Measurements from ENCODE around the gene IMMP1L.
"Not testable (repeated sequence)": the region's sequence is repeated elsewhere in the genome, so short reads cannot be mapped to it uniquely, and the experiment has no call there.

The IMMP1L gene, protein sequence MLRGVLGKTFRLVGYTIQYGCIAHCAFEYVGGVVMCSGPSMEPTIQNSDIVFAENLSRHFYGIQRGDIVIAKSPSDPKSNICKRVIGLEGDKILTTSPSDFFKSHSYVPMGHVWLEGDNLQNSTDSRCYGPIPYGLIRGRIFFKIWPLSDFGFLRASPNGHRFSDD

DNA sequence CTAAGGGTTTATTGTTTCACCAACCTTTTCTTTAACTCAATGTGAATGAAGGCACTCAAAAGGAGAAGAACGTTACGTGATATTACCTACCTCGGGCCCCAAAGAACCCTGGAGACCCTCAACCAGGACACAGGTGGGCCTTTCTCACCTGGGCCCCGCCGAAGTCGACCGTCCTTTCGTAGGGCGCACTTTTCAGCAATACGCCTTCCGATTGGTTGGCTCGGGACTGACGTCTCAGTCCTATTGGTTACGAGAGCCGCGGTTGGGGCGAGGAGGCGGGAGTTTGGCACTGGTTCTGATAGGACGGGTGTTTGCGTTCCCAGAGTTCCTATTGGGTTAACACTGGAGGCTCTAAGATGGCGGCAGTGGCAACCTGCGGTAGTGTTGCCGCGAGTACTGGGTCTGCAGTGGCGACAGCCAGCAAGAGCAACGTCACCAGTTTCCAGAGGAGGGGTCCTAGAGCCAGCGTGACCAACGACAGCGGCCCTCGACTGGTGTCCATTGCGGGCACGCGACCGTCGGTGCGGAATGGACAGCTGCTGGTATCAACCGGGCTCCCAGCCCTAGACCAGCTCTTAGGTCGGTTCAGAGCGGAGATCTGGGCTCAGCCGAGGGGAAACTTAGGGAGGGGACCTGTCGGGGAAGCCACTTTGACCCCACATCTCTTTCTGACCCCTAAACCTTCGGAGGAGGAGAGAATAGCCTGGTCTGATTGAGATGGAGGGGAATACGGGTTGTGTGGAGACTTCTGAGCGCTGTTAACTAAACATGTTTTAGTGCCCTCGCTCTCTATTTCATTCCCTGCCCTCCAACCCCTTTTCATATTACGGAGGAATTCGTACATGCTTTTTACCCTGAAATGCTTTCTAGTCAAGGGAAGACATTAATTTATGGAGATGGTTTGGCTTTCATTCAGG is at the start of gene IMMP1L, which contains the start of gene ELP4:
Gene IMMP1L, minus strand, starts transcription at position 194 of the 917 bp plus-strand sequence. CDS start 46,346 bp downstream, outside the sequence.
Gene ELP4, plus strand, starts transcription at position 339 of the 917 bp plus-strand sequence. Its CDS starts 18 bp downstream, at position 357.
- peak; percentile 94 for DNase-seq

DNA sequence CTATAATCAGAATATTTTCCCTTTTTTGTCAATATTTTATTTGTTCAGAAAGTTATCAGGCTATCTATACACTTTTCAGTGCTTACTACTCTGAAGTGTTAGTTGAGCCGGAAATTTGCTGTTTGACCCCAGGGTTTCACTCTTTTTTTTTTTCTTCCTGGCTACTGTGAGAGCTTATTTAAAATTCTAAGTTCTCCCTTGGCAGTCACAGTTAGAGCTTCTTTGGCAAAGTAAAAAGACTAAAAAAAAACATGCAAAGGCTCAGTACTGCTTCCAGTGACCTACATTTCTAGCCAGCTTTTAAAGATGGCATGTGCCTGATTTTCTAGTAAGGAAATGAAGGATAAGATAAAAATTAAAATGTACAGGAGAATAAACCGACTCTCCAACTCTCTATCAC is 48.6 kb upstream of the IMMP1L start:
- no peak for DNase-seq

DNA sequence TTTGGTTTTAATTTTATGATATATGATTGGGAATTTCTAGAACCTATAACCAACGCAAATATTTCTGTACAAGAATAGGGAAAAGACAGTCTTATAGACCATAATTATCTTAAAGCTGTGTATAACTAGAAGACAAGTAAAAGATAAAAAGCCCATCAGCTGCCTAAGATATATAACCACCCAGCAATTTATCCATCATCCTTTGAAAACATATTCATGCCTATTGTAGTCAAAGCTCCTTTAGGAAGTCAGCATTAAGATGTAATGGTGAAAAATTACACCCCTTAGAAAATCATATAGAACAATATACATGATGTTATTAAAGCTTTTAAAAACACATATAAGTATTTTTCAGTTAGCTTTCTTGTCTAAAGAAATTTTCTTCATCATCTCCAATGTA is 46.5 kb upstream of the IMMP1L start:
- no peak for DNase-seq

DNA sequence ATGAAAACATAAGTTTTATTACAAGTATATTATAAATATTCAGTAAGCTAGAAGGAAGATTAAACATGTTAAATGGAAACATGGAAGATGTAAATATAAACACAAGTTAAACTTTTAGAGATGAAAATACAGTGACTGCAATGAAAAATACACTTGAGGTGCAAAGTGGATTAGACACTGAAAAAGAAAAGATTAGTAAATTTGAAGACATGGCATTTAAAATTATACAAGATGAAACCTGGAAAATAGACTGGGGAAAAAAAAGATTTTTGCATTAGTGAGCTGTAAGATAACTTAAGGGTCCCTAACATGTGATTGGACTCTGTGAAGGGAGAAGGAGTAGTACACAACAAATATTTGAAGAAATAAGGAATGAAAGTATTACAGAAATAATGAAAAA is 33.4 kb upstream of the IMMP1L start:
- no peak for DNase-seq

DNA sequence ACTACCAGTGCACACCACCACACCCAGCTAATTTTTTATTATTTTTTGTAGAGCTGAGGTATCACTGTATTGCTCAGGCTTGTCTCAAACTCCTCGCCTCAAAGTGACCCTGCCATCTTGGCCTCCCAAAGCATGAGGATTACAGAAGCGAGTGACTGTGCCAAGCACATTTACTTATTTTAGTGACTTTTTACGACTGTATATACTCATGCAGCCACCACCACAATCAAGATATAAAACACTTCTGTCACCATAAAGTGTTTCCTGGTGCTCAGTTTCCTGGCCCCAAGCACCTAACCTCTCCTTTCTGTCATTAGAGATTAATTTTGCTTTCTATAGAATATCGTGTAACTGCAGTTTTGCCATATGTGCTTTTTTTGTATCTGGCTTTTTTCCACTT is 26.1 kb upstream of the IMMP1L start:
- DNase-seq = no peak

DNA sequence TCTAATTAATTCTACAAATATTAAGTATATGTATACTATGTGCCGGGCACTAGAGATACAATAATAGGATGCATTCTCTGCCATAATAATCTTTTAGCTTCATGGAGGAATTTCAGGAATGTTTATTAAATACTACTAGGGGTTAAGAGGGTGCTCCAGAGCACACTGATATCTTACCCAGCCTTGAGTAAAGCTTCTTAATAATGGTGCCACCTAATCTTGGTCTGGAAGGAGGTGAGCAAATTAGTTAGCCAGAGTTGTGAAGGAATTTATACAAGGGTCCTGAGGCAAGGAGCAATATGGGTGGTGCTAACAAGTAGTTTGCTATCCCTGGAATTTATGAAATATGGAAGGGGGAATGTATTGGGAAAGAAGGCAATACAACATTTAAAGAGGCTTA is 21.9 kb upstream of the IMMP1L start:
- DNase-seq = no peak

DNA sequence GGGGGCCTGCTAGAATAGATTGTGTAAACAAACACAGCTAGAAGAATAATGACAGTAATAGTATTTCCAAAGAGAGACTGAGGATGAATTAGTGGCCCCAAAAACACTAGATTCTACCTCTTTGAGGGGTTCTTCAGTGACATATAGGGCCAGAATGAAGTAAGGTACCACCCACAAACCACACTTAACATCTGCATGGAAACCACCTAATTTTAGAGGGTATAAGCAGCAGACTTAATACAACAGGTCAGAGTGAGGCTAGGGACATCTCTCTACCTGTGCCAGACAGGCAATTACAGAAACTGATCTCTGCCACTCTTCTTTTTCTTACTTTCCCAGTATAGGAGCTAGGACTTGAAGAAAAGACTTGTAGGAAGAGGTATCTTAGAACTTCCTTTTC is 20.3 kb upstream of the IMMP1L start:
- DNase-seq = no peak

DNA sequence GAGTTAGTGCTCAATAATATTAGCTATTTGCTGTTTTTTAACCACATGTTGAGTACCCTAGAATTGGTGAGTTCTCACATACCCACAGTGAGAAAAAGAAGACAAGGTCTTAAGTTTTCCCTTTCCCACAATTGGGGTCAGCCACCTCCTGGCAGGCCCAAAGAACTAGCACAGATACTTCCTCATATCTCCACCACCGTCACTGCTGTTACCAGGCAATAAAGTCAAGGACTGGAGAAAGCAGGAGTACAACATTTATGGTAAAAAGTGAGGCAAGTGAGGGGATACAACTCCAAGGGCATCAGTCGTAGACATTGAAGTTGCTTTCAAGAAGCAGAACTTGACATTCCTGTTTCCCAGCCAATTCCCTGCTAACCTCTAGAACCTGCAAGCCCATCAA is 19.8 kb upstream of the IMMP1L start:
- no peak for DNase-seq

DNA sequence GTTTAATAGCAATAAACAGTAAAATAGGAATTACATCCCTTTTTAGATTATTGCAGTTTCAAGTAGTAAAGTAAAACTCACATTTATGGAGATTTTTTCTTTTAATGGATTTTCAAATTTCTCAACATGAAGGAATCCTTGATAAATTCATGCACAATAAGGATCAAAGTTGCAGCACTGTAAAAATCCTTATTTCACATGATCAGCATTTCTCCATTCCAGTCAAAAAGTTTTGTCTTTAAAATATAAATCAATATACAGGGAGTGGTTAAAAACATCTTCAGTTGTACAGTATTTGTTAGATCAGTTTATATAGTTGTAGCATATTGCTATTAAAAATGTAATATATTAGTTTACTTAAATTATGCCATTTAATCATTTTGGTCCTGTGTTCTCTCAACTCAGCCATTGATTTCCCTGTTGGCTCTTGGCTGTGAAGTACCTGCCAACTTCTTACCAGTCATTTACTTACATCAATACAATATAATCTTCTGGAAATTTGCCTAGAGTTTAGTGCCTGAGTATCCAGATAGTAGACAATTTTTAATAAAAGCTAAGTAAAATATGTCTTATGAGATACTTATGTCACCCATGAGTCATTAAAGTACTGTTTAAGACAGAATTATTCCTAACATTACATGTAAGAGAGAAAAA is 12.2 kb upstream of the IMMP1L start:
- DNase-seq = no peak

DNA sequence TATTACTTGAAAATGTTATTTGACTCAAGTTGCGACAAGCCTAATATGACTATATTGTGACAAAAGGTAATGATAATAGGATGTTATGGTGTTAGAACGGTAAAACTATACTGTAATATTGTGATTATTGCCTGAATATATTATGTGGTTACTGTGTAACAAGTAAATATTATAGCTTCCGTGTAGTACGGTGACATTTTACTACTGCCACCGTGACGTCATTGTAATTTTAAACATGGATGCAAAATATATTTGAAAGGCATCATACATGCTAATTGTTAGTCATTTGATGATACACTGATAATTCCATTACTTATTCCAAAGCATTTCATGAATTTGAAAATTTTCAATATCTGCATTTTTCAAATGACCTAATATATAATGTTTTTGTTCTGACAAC is 2.7 kb upstream of the IMMP1L start:
- no peak for DNase-seq

DNA sequence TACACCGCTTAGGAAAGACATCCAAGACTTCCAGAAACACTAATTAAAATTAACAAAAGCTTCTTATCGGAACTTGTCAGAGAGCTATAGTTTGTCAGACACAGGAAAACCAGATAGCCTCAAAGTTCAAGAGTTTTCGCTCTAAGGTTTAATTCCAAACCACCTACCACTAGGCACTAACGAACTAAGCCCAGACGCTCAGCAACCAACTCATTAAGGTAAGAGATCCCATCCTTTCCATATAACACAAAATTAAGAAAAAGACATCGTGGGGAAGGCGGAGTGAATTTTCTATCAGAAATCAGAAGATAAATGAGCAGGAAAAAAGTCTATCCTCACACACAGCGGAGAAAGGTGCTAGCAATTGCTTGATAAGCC is 382 bp downstream of the IMMP1L start:
- no peak for DNase-seq

DNA sequence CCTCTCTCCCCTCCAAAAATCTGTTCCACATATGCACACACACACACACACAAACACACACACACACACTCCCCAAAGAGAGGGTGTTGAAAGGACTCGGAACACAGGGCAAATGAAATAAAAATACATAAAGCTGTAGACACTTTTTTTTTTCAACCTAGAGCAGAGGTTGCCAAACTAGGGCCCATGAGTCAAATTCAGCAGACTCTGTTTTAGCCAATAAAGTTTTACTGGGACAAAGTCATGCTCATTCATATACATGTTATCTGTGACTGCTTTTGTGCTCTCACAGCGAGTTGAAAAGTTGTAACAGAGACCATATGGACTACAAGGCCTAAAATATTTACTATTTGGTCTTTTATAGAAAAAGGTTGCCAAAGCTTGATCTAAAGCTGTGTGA is 8.9 kb downstream of the IMMP1L start:
- DNase-seq = no peak

DNA sequence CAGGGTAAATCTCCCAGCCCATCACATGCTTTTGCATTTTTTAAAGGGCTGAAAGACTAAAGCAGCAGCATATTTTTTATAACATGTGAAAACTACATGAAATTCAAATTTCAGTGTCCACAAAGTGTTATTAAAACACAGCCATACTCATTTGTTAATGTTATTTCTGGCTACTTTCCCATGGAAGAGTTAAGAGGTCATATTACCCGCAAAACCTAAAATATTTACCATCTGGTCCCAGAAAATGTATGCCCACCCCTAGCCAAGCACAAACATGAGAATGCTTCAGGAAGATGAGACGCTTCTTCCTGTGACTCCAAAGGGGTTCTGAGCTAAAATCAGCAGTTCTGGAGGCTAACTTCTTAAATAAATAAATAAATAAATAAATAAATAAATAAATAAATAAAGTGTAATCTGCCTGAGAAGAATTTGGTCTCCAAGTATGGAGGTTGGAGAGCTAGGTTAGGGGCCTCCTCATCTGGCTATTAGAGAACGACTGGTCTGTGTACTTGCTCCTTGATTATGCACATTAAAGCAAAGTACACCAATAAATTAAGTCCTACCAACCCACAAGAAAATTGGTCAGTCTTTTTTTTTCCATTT is 9.7 kb downstream of the IMMP1L start:
- no peak for DNase-seq

DNA sequence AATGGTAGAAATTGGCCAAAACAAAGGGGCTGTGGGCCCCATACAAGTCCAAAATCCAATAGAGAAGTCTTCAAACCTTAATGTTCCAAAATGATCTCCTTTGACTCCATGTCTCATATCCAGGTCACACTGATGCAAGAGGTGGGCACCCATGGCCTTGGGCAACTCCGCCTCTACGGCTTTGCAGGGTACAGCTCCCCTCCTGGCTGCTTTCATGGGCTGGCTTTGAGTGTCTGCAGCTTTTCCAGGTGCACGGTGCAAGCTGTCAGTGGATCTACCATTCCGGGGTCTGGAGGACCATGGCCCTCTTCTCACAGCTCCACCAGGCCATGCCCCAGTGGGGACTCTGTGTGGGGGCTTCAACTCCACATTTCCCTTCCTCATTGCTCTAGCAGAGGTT is 15.7 kb downstream of the IMMP1L start:
- DNase-seq = not testable (repeated sequence)

DNA sequence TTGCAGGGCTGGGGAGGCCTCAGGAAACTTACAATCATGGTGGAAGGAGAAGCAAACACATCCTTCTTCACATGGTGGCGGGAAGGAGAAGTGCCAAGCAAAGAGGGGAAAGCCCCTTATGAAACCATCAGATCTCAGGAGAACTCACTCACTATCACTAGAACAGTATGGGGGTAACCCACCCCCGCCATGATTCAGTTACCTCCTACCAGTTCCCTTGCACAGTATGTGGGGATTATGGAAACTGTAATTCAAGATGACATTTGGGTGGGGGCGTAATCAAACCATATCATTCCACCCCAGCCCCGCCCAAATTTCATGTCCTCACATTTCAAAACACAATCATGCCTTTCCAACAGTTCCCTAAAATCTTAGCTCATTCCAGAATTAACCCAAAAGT is 16.2 kb downstream of the IMMP1L start:
- DNase-seq = no peak

DNA sequence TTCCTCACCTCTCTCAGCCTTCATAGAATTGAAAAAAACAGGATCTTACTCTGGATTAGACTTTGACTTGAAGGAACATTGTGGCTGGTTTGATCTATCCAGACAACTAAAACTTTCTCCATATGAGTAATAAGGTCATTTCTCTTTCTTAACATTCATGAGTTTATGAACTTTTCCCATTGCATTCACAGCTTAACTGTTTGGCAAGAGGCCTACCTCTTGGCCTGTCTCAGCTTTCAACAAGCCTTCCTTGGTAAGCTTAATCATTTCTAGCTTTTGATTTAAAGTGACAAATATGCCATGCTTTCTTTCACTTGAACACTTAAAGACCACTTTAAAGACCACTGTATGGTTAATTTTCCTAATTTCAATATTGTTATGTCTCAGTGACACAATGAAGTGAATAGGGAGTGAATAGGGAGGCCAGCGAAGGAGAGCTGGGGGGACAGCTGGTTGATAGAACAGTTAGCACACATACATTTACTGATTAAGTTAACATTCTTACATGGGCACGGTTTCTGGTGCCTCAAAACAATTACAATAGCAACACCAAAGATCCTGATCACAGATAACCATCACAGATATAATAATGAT is 17.0 kb downstream of the IMMP1L start:
- DNase-seq = no peak

DNA sequence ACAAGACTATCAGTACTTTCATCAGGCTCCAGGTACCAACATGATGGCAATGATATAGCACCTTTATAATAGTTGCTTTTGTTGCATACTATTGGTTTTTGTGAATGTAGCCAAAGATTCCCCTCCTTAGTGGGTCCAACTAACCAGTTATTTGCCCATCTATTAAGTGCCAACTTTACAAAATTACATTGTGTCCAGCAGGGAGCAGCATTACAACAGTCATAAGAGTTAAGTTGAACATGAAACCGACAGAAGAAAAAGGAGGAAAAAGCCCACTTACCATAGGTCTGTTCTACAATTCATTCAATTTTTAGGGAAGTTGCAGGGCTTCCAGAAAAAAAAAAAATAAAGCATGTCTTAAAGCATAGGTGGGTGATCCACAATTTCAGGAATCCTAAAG is 21.6 kb downstream of the IMMP1L start:
- DNase-seq = no peak

DNA sequence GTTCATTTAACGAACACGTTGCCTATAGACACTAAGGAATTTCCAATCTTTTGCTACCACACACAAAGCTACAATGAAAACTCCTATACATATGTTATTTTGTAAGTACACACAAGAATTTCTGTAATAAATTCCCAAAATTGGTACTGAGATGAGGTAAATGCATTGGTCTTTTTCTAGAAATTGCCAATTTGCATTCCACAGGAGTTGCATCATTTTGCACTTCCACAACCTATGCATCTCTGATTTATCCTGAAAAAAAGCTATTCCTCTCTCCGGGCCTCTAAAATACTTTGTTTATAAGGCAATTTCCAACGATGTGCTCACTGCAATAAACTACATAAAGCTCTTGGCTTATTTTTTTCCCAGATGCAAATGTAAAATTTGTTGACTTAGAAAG is 24.9 kb downstream of the IMMP1L start:
- no peak for DNase-seq

DNA sequence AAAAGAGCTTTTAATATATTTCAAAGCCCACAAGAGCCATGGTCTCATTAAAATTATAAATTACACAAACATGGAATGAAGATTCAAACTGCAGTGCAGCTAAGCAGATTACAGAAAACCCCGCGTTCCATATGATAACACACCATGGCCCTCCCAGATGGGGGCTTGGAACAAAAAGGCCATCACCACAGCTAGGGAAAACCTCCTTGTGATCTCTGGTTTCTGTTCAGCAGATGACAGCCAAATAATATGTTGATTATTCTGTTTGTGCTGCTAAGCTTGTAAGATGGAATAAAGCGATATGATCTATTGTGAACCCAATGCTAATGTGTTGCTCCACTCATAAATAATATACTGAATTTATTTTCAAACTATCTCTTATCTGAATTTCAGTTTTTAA is 28.5 kb downstream of the IMMP1L start:
- DNase-seq = no peak

DNA sequence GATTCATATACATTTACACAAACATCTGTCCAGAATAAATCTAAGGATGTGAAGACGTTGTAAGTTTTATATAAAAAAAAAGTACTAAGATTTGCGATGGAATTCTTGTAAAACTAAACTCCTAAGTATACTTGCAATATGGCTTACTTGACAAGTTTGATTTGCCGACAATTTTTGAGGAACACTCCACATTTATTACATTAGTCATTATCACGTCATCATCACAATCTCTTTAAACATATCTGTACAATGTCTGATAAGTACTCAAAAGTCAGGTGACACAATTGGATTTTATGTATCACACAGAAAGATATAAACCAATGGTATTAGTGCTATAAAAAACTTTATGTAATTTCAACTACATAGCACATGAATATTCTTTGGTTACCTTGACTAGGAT is 30.4 kb downstream of the IMMP1L start:
- DNase-seq = no peak

DNA sequence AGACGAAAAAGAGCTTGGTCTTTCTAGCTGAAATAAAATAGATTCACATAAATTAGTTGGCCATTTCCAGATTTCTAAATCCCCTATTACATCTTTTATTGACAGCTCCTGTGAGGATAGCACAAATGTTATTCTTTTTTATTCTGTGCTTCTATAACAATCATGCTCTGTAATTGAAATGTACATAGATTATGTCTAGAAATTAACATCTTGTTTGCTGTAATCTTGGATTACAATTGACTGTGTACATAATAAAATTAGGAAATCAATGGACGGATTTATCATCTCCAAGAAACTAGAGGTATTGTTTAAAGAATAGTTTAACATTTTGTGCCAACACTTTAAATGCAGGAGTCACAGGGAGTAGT is 31.2 kb downstream of the IMMP1L start:
- DNase-seq = no peak

DNA sequence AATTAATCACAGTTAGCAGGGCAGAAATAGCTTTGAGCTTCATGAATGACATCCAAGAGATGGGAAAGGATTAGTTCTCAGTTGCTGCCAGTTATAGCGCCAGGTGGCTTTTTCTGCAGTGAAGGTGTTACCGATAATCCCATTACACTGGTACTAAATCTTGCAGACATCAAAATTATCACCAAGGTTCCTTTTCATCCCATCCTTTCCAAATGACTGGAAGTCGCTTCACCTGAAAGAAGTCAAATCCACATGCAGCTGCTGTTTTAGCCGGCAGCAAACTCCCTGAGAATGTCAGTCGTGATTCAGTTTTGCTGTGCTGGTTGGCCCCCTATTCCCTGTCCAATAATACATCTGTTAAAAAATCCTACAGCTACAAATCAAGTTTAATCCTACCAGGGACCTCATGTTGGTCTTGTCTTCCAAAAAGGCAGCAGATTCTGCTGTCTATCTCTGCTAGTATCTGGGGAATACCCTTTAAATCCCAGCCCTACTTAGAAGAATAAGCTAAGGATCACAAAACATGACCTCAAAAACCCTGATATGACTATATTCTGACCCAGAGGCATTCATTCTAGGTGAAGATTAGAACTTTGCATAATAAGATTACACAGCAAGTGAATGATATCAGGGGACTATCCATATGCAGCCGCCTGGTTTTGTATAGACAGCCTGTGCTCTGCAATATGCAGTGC is 31.7 kb downstream of the IMMP1L start:
- no peak for DNase-seq

DNA sequence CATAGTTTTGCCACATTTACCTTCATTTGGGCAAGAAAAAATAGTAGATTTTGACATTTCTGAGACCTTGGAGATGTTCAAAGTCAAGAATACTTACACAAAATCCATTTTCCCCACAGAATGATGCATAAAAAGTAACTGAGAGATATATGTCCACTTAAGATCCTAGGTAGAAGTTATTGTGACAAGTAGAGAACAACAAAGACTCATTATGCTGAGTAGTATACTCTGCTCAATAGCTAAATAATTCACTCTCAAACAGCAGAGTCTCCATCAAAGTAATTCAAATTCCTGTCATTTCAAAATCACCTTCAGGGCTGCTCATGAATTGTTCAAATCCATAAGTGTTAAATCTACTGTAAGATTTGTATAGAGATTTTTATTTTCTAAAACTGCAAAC is 35.3 kb downstream of the IMMP1L start:
- no peak for DNase-seq
